H1 (cell line): ENCODE measurements around the gene WSCD2. TPM values are rescaled to one million over a fixed set of nuclear protein-coding genes. Genes with fewer than 3 reads are reported as not detected.

Experiments
- BACH1 ChIP-seq: IDR thresholded peaks from 2 replicates; pipeline ENCODE4 v1.6.1; 2012; ENCODE audit warnings: low read length, improper control_type of control experiment
- CTBP2 ChIP-seq: IDR thresholded peaks from 2 replicates; pipeline ENCODE4 v1.7.0; 2011; ENCODE audit warnings: borderline replicate concordance, mild to moderate bottlenecking, moderate library complexity, mixed read lengths, low read length; ENCODE audit not compliant: insufficient read depth, insufficient read length
- polyA plus RNA-seq, 7 experiments: library from polyadenylated mRNA; depleted of rRNA in 3 of 7; stranded (reverse) in 5 of 7; unstranded in 2 of 7; fragments of >200 nt in 5 of 7; fragments of 200-250 nt in 2 of 7; gene quantifications; 1 replicate in 5 of 7; 2 replicates in 1 of 7; 4 replicates in 1 of 7; pipeline versions ENCODE4 v1.2.1 to v1.2.3, GENCODE V29; 2011 to 2013; ENCODE audit warnings: missing spikeins in 2 of 7, mixed read lengths in 2 of 7
- total RNA-seq: library from RNA; stranded (reverse); fragmentation: NEBNext Ultra II Directional; extraction: Animal tissue kit (Norgen Biotek cat#: 25700); gene quantifications from 2 replicates; pipeline ENCODE4 v1.2.1, GENCODE V29; 2021

The WSCD2 gene
- total and polyA plus RNA-seq, 2 of the 8 experiments (the other 6 are each of a cell fraction or from before 2014, with no cell fraction given) = 1.3 to 2.2 TPM

DNA sequence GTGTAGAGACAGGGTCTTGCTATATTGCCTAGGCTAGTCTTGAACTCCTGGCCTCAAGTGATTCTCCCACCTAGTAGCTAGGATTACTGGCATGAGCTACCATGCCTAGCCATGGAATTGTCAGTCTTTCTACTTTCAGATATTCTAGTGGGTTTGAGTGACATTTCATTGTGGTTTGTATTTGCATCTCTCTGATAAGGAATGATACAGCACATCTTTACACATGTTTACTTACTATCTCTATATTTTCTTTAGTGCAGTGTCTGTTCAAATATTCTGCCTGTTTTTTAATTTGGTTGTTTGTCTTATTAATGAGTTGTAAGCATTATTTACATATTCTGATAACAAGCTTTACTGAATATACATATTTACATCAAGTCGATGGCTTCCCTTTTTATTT lies 136.4 kb downstream of the WSCD2 start (continued):
- TF ChIP-seq CTBP2 (no peak), BACH1 (no peak)
